ENCODE data around the gene CD74. TPM values are rescaled to one million over a fixed set of nuclear protein-coding genes. Genes with fewer than 3 reads are reported as not detected.
A peak's percentile ranks its signal among the peaks of the same experiment; 100 is the strongest.
"Not testable (repeated sequence)": the region's sequence is repeated elsewhere in the genome, so short reads cannot be mapped to it uniquely, and the experiment has no call there.

Gene CD74
- total RNA-seq (2014; rRNA removed; shearing (Covaris generic)) = 38.7 and 53.3 TPM in 2 replicates

- DNase-seq (ENCODE audit: low read depth) = peak; percentile 37
Measured at GRCh38 chr5:150412319-150413175, at the start of gene CD74. Gene CD74, minus strand, starts transcription at chr5:150412910. Its CDS starts 161 bp downstream, at chr5:150412749.

DNA sequence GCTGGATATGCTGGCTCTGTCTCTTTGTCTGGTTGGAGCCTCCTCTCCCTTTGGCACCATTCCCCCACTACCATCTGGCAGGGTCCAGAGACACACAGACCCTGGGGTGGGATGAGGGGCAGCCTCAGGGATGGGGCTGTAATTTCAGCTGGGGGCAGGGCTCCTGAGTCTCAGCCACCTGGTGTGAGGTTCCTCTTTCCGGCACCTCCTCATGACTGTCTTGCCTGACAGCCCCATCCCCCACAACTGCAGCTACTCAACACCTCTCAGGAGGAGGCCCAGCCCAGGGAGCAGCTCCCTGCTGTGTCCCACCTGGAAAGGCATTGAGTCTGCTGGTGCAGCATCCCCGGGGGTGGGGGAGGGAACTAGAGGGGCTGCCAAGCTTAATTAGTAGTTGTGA lies 48.5 kb upstream of the CD74 start:
- DNase-seq (ENCODE audit: low read depth) = no peak

DNA sequence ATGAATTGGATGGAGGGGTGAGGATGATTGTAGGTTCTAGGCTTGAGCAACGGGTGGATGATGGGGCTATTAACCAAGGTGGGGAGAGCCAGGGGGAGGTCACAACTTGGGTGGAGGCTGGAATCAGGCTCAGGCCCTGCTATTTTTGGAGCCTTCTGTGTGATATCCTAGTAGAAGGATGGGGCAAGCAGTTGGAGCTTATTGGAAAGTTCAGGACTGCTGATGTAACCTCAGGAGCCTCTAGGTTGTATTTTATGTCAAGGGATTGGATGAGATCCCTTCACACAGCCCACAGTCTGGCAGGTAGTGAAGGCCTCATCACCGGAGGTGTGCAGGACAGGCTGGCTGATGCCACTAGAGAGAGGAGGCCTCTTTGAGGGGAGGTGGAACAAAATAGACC lies 48.1 kb upstream of the CD74 start:
- DNase-seq (ENCODE audit: low read depth) = no peak

GRCh38 chr5:150458802-150459557 lies 46.3 kb upstream of the CD74 start:
- peak; percentile 51 for DNase-seq (ENCODE audit: low read depth)

GRCh38 chr5:150457562-150458240 lies 45.0 kb upstream of the CD74 start:
- no peak for DNase-seq (ENCODE audit: low read depth)

- DNase-seq (ENCODE audit: low read depth) = no peak
Measured at GRCh38 chr5:150457121-150457520, 44.4 kb upstream of the CD74 start.

DNA sequence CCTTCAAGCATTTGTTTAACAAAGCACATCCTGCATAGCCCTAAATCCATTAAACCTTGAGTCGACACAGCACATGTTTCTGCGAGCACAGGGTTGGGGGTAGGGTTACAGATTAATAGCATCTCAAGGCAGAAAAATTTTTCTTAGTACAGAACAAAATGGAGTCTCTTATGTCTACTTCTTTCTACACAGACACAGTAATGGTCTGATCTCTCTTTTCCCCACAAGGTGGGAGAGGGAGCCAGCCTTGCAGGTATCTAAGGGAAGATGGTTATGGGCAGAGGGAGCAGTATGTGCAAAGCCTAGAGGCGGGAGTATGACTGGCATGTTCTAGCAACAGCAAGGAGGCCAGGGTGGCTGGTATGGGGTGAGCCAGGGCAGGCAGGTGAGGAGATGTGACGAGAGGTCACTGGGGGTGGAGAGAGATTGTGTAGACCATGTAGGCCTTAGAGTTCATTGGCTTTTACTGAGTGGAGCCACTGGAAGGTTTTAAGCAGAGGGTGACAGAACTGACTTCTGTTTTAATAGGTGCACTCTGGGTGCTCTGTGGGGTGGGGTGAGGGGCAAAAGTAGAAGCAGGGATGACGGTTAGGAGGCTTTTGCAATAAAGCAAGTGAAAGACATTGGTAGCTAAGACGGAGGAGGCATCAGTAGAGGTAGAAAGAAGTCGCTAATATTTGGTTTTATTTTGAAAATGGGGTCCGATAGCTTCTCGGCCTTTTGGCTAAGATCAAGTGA lies 42.0 kb upstream of the CD74 start:
- no peak for DNase-seq (ENCODE audit: low read depth)

- DNase-seq (ENCODE audit: low read depth) = not testable (repeated sequence)
Measured at GRCh38 chr5:150454027-150454426, 41.3 kb upstream of the CD74 start.

DNA sequence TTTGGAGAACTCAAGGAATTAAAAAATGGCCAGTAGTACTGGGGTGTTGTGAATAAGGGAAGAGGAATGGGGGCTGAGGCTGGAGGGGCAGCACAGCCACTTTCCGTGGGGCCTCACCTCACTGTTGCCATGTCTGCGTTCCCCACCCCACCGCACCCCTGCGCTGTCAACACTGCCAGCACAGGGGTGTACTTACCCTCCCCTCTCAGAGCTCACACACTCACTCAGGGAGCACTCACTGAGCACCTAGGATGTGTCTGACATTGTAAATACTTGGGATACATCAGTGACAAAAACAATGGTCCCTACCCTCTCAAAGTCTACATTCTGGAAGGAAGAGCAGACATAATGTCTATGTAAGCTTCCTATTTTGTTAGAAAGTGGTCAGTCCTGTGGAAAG lies 40.2 kb upstream of the CD74 start:
- no peak for DNase-seq (ENCODE audit: low read depth)

DNA sequence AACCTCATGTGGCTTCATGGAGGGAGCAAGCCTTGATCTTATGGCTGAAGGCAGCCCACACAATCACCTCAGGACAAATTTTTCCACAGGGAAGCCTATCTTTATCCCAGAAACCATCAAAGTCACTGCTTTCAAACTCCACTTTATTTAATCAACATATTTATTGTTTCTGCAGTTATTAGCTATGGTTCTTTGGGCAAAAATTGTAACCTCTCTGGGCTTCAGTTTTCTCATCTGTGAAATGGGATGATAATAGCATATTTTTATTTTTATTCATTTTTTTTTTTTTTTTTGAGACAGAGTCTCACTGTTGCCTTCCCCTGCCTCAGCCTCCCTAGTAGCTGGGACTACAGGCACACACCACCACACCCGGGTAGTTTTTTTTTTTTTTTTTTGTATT lies 38.9 kb upstream of the CD74 start:
- DNase-seq (ENCODE audit: low read depth) = no peak

DNA sequence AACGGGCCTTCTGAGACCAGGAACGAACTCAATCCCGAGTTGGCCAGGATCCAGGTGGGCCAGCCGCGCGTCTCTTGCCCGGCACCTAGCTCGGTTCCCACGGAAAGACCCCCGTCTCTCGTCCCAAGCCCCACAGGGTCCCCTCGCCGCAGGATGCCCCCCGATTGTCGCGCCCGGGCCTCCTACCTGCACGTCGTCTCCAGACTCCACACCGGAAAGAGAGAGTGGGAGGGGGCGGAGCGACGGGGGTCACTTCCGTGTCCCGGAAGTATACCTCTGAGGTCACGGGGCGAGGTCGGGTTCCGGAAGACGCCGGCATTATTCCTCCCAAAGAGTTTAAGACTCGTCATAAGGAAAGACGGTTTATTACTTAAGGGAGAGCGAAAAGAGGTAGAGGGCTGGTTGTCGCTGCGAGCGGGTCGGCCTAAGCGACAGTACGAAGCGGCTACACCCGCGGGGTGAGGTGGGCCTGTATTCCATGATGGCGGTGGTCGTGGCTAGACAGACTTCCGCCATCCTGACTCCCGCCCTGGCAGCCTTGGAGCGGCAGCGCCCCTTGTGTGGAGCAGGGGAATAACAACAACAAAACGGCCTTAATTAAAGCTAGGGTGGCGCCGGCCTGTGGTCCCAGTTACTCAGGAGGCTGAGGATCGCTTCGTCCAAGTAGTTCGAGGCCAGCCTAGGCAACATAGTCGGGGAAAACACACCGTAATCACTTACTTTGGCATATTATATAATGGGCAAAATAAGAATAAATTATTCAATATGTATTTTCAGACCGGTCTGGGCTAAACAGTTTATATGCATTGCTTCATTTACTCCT lies 37.0 kb upstream of the CD74 start, which contains the start of gene RPS14:
Gene RPS14 (minus strand): TSS at position 223 of the 823 bp plus-strand sequence. CDS start 2,006 bp downstream, outside the sequence.
- DNase-seq (ENCODE audit: low read depth) = peak; percentile 88

DNA sequence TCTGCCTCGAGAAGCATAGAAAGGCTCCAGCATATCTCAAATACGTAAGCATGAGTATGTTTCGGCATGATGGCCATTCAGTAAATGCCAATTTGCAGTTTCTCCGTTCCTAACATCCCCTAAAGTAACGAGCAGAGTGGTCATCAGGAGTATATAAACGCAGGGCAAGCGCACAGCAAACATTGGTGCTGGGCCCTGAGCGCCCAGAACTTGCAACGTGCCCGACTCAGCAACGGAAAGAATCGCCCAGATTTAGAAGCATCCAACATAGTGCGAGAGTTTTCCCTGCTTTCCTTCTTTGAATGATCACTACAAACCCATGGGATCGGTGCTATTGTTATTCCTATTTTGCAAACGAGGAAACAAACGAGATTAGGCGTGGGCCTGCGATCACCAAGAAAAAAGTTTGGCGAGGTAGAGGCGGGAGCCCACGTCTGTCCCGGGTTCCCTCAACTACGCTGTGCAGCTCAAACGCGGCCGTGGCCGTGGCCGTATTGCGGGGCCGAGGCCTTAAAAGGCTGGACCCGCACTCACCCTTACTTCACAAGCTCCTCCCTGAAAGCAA lies 36.3 kb upstream of the CD74 start:
- no peak for DNase-seq (ENCODE audit: low read depth)

DNA sequence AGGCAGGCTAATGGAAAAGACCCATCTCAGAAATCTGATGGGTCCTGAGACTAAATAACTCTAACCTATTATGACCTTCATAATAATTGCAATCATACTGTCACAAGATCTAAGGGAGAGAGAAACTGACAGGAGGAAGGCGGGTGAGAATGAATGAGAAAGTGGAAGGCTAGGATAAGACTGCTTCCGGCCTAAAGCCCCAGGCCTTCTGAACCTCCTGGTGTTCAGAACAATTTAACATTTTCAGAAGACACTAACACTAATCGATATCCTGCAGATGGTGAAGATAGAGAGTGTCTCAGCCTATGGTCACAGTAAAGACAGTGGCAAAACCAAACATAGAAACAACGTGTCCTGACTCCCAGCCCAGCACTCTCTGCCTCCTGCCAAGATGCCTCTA lies 35.6 kb upstream of the CD74 start:
- DNase-seq (ENCODE audit: low read depth) = no peak

- DNase-seq (ENCODE audit: low read depth) = no peak
Measured at GRCh38 chr5:150447188-150447587, 34.5 kb upstream of the CD74 start.

GRCh38 chr5:150446583-150446982 lies 33.9 kb upstream of the CD74 start:
- DNase-seq (ENCODE audit: low read depth) = no peak

GRCh38 chr5:150446088-150446487 lies 33.4 kb upstream of the CD74 start:
- DNase-seq (ENCODE audit: low read depth) = no peak

- no peak for DNase-seq (ENCODE audit: low read depth)
Measured at GRCh38 chr5:150444770-150445169, 32.1 kb upstream of the CD74 start.

GRCh38 chr5:150443242-150444075 lies 30.7 kb upstream of the CD74 start:
- DNase-seq (ENCODE audit: low read depth) = no peak

DNA sequence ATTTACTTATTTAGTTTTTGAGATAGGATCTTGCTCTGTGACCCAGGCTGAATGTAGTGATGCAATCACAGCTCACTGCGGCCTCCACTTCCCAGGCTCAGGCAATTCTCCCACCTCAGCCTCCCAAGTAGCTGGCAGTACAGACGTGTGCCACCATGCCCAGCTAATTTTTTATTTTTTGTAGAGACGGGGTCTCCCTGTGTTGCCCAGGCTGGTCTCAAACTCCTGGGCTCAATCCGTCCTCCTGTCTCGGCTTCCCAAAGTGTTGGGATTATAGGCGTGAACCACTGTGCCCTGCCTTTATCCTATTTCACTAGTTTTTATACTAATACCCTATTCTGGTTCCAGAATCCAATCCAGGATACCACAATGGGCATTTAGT lies 30.0 kb upstream of the CD74 start:
- DNase-seq (ENCODE audit: low read depth) = no peak
